ENCODE measurements around the gene SH2D4B.

Gene SH2D4B

DNA sequence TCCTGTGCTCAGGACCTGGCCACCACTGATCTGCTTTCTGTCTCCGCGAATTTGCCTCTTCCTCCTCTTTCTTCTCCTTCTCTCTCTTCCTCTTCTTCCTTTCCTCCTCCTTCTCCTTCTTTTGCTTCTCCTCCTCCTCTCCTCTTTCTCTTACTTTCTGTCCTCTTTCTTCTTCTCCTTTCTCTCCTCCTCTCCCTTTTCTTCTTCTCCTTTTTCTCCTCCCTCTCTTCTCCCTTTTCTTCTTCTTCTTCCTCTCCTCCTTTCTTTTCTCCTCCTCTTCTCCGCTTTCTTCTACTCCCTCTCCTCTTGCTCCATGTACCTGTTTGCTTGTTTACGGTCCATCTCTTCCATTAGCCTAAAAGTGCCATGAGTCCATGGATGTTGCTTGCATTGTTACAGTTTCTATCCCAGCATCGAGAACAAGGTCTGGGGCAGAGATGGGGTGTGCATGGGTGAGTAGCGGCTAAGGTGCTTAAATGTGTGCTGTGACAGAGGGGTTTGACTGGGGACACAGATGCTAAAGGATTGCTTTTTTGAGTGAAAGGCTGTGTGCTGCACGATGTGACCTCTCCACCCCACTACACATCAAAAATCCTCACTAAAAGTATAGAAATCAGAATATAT lies 7.7 kb downstream of the SH2D4B start:
- no peak for DNase-seq

DNA sequence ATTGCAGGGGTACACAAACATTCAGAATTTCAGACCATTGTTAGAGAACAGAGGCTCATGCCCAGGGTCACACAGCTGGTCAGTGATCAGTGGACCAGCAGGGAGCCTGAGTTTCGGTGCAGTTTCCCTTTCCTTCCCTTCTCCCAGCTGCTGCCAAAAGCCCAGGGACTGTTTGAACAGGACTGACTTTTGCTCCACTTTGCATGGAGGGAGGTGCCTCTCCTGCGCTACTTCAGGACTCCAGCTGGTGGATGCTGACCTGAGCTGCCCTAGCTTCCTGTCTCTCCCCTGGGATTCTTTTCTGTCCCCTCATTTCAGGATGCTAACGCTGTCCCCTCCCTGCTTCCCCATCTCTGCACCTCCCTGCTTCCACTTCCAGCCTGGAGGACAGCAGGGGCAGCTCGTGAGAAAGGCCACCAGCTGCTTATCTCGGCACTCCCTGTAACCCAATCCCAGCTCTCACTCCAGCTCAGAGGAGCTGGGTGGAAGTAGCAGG lies 14.5 kb downstream of the SH2D4B start:
- DNase-seq: peak; percentile 54

DNA sequence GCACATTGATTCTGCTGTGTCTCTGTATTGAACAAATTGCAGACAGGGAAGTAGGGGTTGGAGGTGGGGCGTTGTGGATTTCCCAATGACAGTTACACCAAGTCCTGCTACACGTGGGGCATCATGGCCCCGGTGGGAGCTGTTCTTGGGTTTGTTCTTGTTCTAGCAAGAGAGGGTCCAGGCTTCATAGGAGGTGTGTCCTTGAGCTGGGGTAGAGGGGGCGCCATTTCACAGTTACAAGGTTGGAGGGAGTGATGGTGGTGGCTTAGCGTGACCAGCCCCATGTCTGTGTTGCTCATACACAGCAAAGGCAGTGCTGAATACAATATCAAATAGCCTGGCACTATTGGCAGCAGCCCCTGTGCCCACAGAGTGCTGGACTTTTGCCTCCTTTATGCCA lies 15.7 kb downstream of the SH2D4B start:
- DNase-seq: no peak

DNA sequence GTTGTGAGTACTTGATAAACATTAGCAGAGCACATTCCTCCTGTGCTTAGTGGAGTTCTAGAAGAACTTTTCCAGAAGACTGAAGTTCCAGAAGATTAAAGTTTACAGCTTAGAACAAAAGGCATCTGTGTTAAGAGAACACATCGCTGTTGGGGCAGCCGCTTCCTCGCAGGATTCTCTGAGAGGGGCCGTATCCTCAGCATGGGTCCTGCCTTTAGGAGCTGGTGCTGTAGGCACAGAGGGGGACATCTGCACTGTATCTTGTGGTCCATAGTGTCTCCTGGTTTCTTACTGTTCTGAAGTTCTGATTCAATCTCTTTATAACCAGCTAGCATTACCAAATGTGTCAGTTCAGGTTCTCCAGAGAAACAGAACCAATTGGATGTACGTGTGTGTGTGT lies 16.3 kb downstream of the SH2D4B start:
- no peak for DNase-seq

DNA sequence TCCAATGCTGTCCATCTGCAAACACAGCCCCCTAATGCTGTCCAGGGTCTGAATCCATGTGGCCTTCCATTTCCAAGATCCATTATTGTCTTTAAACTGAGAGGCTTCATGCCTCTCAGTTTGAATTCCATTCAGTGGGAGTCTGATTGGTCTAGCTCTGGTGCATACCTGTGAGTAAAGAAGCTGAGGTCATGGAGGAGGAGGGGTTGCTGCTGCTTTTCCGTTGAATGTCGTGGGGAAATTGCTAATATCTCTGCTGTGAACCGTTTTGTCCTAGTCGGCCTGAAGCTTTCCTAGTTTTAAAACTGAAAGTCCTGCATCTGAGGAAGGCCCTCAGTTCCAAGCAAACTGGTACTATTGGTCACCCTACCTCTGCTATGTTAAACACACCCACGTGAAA lies 17.7 kb downstream of the SH2D4B start:
- DNase-seq: no peak

DNA sequence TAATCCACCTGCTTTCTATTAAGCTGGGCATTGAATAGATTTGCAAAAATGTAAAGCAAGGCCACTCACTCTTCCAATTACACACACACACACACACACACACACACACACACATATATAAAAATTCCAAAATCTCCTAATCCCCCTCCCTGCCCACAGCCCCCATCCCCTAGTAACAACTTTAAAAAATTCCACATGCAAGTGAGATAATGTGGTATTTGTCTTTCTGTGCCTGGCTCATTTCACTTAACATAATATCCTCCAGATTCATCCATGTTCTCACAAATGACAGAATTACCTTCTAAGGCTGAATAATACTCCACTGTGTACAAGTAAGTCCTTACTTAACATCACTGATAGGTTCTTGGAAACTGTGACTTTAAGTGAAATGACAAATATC lies 24.2 kb downstream of the SH2D4B start:
- DNase-seq: peak; percentile 46

DNA sequence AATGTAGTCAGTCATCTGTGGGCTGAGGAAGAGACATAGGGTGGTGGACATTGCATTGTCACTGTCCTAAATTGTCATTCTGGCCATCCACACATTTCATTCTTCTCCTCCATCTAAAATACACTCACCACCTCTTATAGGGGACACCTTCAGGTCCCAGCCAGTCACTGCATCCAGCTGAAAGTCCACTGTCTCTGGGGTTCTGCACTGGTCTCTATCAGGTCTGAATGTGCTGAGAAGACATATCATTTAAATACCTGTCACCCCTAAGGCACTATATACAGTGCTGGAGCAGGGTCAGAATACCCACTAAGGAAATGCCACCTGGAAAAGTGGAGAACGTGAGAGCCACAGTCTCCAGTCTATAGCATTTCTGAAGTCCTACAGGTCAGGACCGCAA lies 29.6 kb downstream of the SH2D4B start:
- no peak for DNase-seq

DNA sequence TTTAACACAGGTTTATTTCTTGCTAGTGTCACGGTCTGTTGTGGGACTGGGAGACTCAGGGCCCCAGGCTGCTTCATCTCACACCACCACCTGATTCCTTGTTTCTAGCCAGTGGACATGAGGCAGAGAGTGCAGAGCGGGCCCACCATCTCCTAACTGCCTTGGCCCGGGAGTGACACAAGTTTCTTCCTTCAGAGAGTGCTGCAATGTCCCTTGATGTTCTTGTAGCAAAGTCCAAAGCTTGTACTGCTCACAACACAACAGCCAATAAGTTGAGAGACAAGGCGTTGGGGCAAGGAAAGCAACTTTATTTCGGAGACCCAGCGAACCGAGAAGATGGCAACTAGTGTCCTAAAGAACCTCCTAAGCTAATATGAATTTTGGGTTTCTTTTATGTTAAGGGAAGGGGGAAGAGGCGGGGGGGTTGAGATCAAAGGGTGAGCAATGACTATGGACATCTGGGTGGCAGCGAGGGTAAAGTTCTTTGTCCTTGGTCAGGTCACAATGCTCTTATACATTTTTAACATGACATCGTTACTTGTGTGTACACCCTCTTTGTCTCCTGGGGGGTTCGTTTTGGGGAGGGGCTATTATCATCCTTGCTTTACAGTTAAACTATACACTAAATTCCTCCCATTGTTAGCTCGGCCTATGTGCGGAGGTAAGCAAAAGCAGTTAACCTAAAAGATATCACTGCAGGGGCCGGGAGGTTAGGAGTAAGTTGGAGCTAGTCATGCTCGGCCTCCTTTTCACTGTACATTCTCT lies 31.6 kb downstream of the SH2D4B start:
- DNase-seq: no peak

DNA sequence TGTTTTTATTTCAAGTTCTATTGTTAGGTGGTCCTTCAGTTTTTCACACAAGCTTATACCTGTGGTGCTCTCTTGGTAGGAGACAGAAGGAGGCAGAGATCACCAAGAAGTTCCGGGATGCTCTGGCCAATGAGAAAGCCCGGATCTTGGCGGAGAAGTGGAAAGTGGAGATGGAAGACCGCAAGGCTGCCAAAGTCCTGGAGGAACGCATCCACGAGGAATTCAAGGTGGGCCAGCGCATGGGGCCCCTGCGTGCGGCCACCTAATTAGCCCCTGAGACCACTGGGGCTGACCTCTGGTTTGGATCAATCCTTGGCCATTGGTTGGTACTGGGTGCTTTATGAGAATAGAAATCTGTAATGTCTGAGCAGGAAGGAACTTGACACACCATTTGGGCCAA lies 33.6 kb downstream of the SH2D4B start:
- DNase-seq: no peak

DNA sequence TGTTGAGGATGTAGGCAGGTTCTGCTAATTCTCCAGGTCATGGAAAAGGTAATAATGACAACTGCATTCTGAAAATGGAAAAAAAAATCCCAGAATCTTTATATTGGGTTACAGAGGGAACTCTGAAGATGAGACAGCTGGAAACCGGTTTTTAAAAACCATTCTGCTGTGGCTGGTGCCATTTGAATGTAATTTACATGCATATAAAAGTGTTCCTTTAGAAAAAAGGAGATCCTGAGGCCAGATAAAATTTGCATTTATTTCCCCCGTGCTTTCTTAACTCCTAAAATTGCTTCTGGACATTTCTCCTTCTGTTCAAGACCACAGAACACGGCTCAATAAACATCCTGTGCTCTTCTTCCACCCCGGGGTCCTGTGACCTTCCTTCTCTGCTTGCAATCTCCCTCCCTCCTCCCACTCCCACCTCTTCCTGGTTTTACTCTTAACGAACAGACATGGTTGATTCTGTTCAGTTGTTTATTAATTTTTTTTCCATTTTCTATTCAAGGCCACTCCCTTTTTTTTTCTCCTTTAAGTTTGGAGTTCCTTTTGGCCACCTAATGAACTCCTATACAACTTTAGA lies 41.6 kb downstream of the SH2D4B start:
- DNase-seq: no peak

DNA sequence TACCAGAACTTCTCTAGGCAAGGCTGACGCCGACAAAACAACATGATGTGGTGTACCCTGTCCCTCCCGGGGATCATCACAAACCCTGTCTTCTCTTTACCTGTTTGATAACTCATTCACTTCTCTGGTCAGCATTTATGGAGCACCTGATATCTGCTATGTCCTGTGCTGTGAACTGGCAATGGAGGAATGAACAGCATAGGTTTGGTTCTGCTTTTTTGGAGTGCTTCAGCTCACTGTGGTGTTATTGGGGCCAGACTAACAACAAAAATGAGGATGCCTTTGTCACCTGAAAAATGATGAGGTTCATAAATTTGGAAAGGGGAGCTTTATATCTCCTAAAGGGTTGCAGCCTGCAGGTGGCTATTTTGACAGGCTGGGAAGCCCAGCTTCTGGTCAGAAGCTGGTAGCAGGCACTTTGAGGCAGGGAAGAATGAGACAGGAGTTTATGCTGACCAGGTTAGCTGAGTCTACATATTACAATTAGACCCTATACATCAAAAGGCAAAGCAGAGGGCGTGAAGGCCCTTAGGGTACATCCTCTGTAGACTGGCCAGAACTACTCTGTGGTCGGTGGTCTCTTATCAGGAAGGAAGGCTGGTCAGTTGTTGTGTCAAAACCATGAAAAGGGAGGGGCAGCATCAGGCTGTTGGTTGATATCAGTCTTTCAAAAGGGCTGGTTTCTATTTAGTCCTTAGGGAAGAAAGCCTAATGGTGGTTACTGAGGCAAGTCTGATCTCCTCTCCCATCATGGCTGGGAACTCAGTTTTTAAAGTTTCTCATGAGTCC lies 42.3 kb downstream of the SH2D4B start:
- no peak for DNase-seq

DNA sequence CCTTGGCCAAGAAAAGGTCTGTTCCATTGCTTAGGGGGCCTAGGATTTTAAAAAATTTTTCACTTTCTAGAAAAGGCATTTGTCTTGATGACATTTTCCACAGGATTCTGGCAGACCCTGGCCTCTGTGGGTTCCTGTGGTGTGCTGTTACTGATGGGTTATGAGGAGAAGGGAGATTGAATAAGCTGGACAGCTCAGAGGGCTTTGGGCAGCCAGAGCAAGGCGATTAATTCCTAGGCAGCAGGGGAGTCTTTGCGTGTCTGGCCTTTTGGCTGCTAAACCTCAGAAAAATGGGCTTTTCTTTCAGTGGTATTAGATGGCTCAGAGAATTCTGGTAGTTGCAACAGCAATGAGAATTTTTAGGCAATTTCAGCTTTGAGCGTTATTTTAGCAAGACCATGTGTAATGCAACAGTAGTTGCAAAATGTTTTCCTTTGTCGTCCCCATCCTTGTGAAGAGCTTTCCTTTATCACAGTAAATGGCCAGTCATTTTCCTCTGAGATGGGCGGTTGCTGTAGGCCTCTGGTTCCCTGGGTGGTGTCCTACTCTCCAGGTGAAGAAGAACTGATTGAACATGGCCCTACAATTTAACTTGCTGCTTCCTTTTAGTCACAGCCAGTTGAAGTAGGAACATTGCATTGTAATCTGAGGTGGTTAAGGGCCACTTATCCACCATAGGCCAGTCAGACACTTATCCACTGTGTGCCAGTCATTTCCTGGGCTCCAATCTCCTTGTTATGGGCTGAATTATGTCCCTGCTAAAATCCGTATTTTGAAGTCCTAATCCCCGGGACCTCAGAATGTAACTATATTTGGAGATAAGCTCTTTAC lies 43.2 kb downstream of the SH2D4B start:
- no peak for DNase-seq

DNA sequence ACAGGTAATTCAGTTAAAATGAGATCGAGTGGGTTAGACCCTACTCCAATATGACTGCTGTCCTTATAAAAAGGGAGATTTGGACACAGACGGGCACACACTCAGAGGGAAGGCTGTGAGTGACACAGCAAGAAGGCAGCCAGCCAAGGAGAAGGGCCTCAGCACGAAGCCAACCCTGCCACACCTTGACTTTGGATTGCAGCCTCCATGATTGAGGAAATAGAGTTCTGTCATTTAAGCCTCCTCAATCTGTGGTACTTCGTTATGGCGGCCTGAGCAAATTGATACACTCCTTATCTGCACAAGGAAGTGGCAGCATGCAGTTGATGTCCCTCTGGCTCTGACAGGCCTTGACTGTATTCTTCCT lies 43.8 kb downstream of the SH2D4B start:
- DNase-seq: no peak

DNA sequence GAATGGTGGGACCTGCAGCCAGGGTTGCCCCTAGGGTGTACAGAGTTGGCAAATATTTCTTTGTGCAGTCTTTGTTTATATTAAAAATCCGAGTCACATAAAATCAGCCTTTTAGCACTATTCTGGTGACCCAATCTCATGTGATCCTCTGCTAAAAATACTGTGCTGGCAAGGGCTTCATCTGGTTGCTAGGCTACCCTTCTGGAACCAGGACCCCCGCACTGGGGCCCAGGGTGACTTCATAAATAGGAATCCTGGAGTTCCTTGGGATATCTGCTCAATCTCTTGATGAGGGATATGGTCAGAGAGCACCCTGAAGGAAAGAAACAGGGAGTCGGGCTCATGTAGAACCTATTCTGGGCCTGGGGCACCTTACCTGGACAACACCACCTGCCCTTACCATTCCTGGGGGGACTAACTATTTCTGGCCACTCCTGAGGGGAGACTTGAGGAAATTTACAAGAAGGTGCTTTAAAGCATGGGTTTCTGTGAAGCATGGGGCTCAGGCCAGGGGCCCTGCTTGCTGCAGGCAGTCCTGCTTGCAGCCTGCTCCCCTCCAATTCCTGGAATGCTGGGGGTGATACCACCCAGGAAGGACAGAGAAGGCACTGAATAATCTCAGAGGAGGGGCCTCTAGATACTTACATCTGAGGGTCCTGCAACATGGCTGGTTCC lies 44.7 kb downstream of the SH2D4B start:
- DNase-seq: peak; percentile 18

DNA sequence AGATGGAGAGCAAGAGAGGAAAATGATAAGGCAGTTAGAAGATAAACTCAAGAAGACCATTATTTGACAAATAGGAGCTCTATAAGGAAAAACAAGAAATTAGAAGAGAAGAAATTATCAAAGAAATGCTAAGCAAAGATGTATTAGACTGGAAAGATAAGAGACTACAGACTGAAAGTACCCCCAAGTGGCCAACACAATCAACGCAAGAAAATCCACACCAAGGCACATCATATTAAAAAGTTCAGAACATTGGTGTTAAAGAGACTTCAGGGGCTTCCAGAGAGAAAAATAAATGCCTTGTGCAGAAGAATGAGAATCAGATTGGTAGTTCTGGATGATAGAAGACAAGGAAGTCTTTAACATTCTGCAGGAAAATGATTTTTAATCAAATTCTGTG lies 46.0 kb downstream of the SH2D4B start:
- DNase-seq: no peak

DNA sequence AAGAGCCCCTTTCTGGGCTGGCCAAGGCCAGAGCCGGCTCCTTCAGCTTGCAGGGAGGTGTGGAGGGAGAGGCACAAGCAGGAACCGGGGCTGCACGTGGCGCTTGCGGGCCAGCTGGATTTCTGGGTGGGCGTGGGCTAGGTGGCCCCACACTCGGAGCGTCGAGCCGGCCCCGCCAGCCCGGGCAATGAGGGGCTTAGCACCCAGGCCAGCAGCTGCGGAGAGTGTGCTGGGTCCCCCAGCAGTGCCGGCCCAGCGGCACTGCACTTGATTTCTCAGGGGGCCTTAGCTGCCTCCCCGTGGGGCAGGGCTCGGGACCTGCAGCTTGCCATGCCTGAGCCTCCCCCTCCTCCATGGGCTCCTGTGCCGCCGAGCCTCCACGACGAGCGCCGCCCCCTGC lies 48.1 kb downstream of the SH2D4B start:
- DNase-seq: no peak

DNA sequence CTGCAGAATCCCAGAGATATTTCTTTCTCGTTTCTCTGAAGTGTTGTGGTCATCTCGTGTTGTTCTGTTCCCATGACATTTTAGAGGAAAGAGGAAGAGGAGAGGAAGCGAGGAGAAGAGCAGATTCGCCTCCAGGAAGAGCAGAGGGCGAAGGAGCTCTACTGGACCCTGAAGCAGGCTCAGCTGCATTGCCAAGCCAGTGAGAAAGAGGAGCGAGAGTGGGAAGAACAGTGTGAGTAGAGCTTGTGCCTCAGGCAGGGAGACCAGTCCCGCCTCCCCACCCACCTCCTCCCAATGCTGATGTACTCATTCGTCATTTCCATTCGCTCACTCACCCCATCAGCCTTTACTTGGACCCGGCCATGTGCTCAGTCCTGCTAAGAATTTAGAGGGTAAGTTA lies 50.8 kb downstream of the SH2D4B start:
- no peak for DNase-seq

DNA sequence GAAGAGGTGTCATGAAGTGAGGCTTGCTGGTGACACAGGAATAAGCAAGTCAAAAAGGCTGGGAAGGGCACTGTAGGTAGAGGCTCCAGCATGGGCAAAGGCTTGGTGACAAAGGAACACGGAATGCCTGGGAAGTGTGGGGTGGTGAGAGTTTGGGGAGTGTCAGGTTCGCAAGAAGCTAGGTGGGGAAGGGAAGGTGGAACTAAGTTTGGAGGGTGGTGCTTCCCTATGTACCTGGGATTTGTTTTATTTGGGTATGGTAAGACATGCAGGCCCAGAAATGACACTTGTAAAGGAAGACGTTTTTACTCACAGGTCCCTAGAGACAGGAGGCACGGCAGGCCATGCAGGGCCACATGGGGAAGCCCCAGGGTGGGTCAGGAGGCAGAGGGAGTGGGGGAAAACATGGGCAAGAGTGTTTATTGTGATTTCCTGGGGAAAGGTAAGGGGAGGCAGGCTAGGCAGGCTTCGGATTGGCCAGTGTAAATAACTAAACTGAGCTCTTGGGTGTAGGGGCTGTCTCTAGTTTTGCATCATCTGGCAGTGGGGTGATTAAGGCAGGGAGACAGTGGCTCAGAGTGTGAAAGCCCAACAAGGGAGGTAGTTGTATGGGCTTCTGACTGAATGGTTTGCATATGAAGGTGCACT lies 52.1 kb downstream of the SH2D4B start:
- no peak for DNase-seq

DNA sequence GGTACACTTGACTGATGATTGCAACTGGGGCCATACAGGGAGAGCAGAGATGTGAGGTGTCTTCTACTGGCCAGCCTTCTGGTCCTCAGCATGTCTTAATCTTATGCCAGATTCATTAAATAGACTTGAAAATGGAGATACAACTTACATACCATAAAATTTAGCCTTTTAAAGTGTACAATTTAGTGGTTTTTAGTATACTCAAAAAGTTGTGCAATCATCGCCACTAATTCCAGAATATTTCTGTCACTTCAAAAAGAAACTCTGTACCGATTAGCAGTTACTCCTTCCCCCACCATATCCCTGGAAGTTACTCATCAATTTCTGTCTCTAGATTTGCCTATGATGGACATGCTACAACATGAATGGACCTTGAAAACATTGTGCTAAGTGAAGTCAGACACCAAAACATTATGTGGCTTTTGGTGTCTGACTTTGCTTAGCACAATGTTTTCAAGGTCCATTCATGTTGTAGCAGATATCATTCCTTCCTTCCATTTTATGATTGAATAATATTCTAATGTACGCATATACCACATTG lies 53.0 kb downstream of the SH2D4B start:
- no peak for DNase-seq

DNA sequence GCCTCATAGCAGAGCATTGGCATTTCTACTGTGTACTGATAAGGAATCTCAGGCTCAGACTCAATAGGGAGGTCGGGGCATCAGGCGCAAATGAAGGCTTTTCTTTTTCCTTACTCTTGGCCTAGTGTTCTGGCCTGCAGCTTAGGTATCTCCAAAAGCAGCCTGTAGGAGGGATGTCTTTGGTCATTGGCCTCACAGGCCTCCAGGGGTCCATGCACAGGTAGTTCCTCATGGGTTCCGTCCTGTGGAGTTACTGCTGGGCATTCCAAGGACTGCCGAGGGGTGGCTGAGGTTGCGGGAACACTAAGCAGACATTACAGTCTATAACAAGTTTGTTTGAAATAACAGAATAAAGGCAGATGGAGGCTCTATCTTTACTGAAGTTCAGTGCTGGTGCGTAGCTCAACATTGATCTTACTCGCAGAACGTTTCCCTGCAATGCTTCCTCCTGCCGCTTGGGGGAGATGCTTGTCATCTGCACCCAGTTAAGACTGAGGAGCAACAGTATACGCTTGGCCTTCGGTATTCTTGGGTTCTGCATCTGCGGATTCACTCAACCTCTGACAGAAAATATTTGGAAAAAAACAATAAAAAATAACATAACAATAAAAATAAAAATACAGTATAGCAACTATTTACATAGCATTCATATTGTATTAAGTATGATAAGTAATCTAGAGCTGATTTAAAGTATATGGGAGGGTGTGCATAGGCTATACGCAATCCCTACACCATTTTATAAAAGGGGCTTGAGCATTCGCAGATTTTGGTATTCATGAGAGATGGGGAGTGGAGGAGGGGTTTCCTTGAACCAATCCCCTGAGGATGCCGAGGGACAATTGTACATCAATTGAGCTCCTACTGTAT lies 58.9 kb downstream of the SH2D4B start:
- peak; percentile 23 for DNase-seq

Measured in eye (tissue), 1 donor.